ENCODE measurements around the gene POU2AF1. TPM values are rescaled to one million over a fixed set of nuclear protein-coding genes. Genes with fewer than 3 reads are reported as not detected.

Gene POU2AF1
- total and polyA plus RNA-seq, 2 experiments from 2014 or later, result not detected

DNA sequence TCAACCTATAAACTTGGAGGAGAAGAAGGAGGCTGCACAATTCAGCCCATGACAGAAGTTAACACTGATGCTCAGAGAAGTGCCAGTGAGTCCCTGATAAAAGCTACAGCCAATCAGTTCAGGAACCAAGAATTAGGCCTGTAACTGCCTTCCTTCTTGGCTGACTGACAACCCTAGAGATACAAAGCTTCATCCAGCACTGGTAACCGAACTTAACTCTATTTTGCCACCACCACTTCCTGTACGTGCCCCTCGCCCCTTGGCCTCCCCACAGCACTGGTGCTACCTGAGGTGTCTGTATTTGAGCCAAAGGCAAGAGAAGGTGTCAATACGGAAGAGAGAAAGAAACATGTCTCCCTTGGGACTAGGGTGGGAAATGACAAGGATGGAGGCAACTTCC is 40.1 kb upstream of the POU2AF1 start:
- TF ChIP-seq CREB1 (CRISPR knock-in tag; IDR thresholded peaks at IDR 0.05; ENCODE audit: low read depth), result no peak
- no peak for TF ChIP-seq NANOG (IDR thresholded peaks at IDR 0.05; ENCODE audit: borderline replicate concordance)
- TF ChIP-seq, protein P1, sequence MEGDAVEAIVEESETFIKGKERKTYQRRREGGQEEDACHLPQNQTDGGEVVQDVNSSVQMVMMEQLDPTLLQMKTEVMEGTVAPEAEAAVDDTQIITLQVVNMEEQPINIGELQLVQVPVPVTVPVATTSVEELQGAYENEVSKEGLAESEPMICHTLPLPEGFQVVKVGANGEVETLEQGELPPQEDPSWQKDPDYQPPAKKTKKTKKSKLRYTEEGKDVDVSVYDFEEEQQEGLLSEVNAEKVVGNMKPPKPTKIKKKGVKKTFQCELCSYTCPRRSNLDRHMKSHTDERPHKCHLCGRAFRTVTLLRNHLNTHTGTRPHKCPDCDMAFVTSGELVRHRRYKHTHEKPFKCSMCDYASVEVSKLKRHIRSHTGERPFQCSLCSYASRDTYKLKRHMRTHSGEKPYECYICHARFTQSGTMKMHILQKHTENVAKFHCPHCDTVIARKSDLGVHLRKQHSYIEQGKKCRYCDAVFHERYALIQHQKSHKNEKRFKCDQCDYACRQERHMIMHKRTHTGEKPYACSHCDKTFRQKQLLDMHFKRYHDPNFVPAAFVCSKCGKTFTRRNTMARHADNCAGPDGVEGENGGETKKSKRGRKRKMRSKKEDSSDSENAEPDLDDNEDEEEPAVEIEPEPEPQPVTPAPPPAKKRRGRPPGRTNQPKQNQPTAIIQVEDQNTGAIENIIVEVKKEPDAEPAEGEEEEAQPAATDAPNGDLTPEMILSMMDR (conservative IDR thresholded peaks at IDR 0.05; ENCODE audit: low read depth in 2 of 2), result no peak
- no peak for TF ChIP-seq EZH2 (IDR thresholded peaks at IDR 0.05; ENCODE audit: low read depth, unreplicated experiment)
- TF ChIP-seq ZNF114 (CRISPR knock-in tag; IDR thresholded peaks at IDR 0.05), result no peak
- TF ChIP-seq, protein P2, sequence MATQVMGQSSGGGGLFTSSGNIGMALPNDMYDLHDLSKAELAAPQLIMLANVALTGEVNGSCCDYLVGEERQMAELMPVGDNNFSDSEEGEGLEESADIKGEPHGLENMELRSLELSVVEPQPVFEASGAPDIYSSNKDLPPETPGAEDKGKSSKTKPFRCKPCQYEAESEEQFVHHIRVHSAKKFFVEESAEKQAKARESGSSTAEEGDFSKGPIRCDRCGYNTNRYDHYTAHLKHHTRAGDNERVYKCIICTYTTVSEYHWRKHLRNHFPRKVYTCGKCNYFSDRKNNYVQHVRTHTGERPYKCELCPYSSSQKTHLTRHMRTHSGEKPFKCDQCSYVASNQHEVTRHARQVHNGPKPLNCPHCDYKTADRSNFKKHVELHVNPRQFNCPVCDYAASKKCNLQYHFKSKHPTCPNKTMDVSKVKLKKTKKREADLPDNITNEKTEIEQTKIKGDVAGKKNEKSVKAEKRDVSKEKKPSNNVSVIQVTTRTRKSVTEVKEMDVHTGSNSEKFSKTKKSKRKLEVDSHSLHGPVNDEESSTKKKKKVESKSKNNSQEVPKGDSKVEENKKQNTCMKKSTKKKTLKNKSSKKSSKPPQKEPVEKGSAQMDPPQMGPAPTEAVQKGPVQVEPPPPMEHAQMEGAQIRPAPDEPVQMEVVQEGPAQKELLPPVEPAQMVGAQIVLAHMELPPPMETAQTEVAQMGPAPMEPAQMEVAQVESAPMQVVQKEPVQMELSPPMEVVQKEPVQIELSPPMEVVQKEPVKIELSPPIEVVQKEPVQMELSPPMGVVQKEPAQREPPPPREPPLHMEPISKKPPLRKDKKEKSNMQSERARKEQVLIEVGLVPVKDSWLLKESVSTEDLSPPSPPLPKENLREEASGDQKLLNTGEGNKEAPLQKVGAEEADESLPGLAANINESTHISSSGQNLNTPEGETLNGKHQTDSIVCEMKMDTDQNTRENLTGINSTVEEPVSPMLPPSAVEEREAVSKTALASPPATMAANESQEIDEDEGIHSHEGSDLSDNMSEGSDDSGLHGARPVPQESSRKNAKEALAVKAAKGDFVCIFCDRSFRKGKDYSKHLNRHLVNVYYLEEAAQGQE (IDR thresholded peaks at IDR 0.05; ENCODE audit: unreplicated experiment), result no peak
- TF ChIP-seq STAT1 (IDR thresholded peaks at IDR 0.05; ENCODE audit: unreplicated experiment), result no peak
- no peak for TF ChIP-seq ZNF331 (CRISPR knock-in tag; IDR thresholded peaks at IDR 0.05; ENCODE audit: low read depth)
- Histone ChIP-seq H3K27ac (ENCODE audit: low read depth) (no peak overlapping the region), H3K79me2 (replicated peaks; ENCODE audit: insufficient read depth) (no peaks in the 10 kb centered on the region), H3K4me2 (no peak overlapping the region), H4K20me1 (replicated peaks; ENCODE audit: insufficient read depth) (no peaks in the 10 kb centered on the region), H3F3A (replicated peaks; ENCODE audit: low read depth) (no peaks in the 10 kb centered on the region), H3K4me1 (ENCODE audit: insufficient read depth) (no peaks in the 10 kb centered on the region), H3K27me3 (ENCODE audit: insufficient read depth) (no peaks in the 10 kb centered on the region), H3K4me3 (no peak overlapping the region), H2AFZ (no peak overlapping the region), H3K36me3 (ENCODE audit: insufficient read depth) (no peaks in the 10 kb centered on the region), H3K9me2 (ENCODE audit: insufficient read depth) (peaks cover 12% of the 10 kb centered on the region; the same call in 1 of the 2 replicates)
- Mint-ChIP-seq H3K4me1 (peaks cover 9% of the 10 kb centered on the region; the same call in 2 of the 3 replicates), H3K36me3 (ENCODE audit: low read depth) (no peaks in the 10 kb centered on the region), H3K27ac (no peak overlapping the region), H3K4me3 (no peak overlapping the region), H3K27me3 (ENCODE audit: insufficient read depth, low read depth, poor library complexity) (peaks cover 3% of the 10 kb centered on the region), H3K9me3 (no peaks in the 10 kb centered on the region)
- ATAC-seq (no peak), DNase-seq (ENCODE audit: low spot score) (no peak)

DNA sequence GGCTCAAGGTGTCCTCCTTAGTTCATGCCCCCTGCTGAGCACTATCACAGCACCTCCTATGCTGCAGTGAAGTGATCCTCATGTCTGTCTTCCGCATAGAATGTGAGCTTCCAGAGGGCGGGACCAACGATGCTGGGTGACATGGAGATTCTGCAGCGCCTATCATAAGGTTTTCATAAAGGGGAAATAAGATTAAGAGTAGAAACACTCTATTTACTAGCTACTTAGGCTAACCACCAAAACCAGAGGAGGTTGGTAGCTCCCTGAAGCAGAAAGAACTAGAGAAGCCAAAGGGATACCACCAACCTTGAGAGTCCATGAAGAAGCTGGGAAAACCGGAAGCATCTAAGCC is 39.3 kb upstream of the POU2AF1 start:
- H4K20me1 ChIP-seq (replicated peaks; ENCODE audit: insufficient read depth), result no peaks in the 10 kb centered on the region
- Mint-ChIP-seq H3K4me3 (no peak overlapping the region), H3K36me3 (ENCODE audit: low read depth) (no peaks in the 10 kb centered on the region), H3K9me3 (no peaks in the 10 kb centered on the region), H3K27ac (no peak overlapping the region), H3K27me3 (ENCODE audit: insufficient read depth, low read depth, poor library complexity) (peaks cover 3% of the 10 kb centered on the region), H3K4me1 (peaks cover 9% of the 10 kb centered on the region; the same call in 2 of the 3 replicates)
- ATAC-seq (no peak), DNase-seq (ENCODE audit: low spot score) (no peak)
- no peak overlapping the region for H3K4me2 ChIP-seq
- no peak overlapping the region for H2AFZ ChIP-seq
- no peak overlapping the region for H3K4me3 ChIP-seq
- no peak overlapping the region for H3K27ac ChIP-seq (ENCODE audit: low read depth)
- peaks cover 12% of the 10 kb centered on the region; the same call in 1 of the 2 replicates for H3K9me2 ChIP-seq (ENCODE audit: insufficient read depth)
- H3F3A ChIP-seq (replicated peaks; ENCODE audit: low read depth), result no peaks in the 10 kb centered on the region
- H3K79me2 ChIP-seq (replicated peaks; ENCODE audit: insufficient read depth), result no peaks in the 10 kb centered on the region
- TF ChIP-seq EZH2phosphoT487 (IDR thresholded peaks at IDR 0.05; ENCODE audit: unreplicated experiment) (no peak), STAT1 (IDR thresholded peaks at IDR 0.05; ENCODE audit: unreplicated experiment) (no peak), NANOG (IDR thresholded peaks at IDR 0.05; ENCODE audit: borderline replicate concordance) (no peak), JUNB (IDR thresholded peaks at IDR 0.05; ENCODE audit: unreplicated experiment) (no peak), ZNF114 (CRISPR knock-in tag; IDR thresholded peaks at IDR 0.05) (no peak)
- TF ChIP-seq, protein P3, sequence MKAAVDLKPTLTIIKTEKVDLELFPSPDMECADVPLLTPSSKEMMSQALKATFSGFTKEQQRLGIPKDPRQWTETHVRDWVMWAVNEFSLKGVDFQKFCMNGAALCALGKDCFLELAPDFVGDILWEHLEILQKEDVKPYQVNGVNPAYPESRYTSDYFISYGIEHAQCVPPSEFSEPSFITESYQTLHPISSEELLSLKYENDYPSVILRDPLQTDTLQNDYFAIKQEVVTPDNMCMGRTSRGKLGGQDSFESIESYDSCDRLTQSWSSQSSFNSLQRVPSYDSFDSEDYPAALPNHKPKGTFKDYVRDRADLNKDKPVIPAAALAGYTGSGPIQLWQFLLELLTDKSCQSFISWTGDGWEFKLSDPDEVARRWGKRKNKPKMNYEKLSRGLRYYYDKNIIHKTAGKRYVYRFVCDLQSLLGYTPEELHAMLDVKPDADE (IDR thresholded peaks at IDR 0.05), result no peak
- TF ChIP-seq, protein P2 (IDR thresholded peaks at IDR 0.05; ENCODE audit: unreplicated experiment), result no peak
- H3K27me3 ChIP-seq (ENCODE audit: insufficient read depth), result no peaks in the 10 kb centered on the region
- no peaks in the 10 kb centered on the region for H3K4me1 ChIP-seq (ENCODE audit: insufficient read depth)
- H3K36me3 ChIP-seq (ENCODE audit: insufficient read depth), result no peaks in the 10 kb centered on the region

All from GM23338 (cell line).